Activated naive CD4-positive, alpha-beta T cell treated with Interleukin-2 at 50 U/mL for 16 hours (primary cell): ENCODE results near the gene OR6N2.

Experiments
- DNase-seq: peaks from one replicate; pipeline ENCODE4 v3.0.0-alpha.2; 2020

OR6N2 gene

DNA sequence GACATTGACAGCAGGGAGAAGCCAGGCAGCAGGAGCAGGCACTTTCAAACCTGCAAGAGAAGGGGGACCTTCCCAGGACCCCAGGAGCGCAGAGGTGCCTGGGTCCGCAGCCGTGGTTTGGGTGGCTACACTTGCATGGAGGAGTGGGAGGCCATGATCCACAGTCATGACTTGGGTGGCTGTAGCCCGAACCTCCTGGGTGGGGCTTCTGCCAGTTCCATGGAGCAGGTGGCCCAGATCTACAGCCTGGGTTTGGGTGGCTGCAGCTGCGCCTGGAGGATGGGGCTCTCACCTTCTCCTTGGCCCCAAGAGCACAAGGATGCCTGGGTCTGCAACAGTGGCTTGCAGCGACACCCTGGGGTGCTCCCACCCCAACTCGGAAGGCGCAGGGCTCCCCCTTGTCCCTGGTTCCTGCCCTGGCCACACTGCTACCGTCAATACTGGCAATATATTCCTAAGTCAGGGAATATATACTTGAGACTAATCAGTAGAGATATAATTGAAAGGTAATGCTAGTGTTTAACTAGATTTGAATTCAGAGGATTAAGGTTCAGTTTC, 28.8 kb downstream of the OR6N2 start:
- DNase-seq = no peak

DNA sequence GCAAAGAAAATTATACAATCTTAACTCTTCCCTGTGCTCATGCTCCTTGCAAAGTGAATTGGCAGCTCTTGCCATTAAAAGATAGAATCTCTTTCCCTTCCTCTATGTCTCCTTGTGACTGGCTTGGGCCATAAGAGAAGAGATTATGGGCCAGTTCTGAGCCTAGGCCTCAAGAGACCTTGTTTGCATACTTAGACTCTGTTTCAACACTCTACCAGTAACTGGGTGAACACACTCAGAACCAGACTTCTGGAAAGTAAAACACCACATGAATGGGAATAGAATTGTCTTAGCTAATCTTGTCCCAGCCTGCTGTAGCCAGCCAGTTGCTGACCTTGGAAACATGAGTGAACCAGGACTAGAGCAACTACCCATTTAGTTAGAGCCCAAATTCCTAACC, 45.2 kb downstream of the OR6N2 start:
- no peak for DNase-seq

DNA sequence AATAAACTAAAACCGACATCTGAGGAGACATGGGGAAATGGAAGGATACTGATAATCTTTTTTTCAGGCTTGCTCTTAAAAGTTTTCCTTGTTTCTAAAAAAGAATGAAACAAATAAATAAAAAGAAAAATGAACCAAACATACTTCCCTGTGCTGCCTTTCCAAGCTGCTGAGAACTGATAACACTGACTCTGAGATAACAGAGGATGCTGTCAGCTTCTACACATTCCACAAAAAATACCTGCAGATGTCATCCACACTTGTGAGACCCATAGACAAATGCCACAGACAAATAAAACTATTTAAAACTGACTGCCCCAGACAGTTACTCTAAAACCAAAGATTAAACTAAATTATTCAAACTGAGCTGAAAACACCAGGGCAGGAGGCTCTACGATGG, 48.5 kb downstream of the OR6N2 start:
- no peak for DNase-seq

- no peak for DNase-seq
Measured at GRCh38 chr1:158731707-158732106, 49.3 kb downstream of the OR6N2 start.

- DNase-seq = no peak
Measured at GRCh38 chr1:158730453-158730852, 50.6 kb downstream of the OR6N2 start.

GRCh38 chr1:158728510-158729225, 52.3 kb downstream of the OR6N2 start:
- DNase-seq = no peak

DNA sequence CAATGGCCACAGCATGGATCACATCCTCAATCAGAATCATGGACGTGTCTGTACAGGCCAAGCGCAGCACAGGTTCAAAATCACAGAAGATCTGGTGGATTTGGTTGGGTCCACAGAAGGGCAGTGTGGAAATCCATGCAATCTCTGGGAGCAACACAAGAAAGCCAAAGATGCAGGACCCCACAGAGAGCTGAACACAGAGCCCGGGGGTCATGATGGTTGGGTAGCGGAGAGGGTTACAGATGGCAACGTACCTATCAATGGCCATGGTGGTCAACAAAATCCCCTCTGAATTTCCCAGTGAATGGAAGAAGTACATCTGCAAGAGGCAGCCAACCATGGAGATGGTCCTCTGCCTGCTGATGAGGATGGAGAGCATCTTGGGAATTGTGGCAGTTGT, 56.6 kb downstream of the OR6N2 start:
- DNase-seq = no peak
